Mesenchymal stem cell (in vitro differentiated cells and primary cell): Measurements from ENCODE around the gene ACER3.

Experiments
- DNase-seq: peaks from one replicate; pipeline ENCODE4 v3.0.0-alpha.2; 2013
- H2AFZ ChIP-seq: one replicate; pipeline ENCODE4 v1.6.1; 2013; ENCODE audit warnings: low read depth, mild to moderate bottlenecking, control low read depth, inconsistent platforms, low read length, moderate library complexity
- H2AK5ac ChIP-seq: 2 replicates; pipeline ENCODE4 v1.6.1; 2013; ENCODE audit warnings: low read length, moderate library complexity, mild to moderate bottlenecking, inconsistent platforms; ENCODE audit not compliant: severe bottlenecking
- H2BK120ac ChIP-seq: one replicate; pipeline ENCODE4 v1.6.1; 2013; ENCODE audit warnings: low read depth, mild to moderate bottlenecking, inconsistent platforms, low read length, moderate library complexity
- H2BK12ac ChIP-seq, 2 experiments: one replicate each; pipeline ENCODE4 v1.6.1; 2013; ENCODE audit warnings: inconsistent platforms in 2 of 2, low read length in 2 of 2, mild to moderate bottlenecking in 2 of 2, moderate library complexity in 2 of 2, control low read depth in 1 of 2
- H2BK15ac ChIP-seq: one replicate; pipeline ENCODE4 v1.6.1; 2013; ENCODE audit warnings: mild to moderate bottlenecking, low read depth, inconsistent platforms; ENCODE audit not compliant: poor library complexity, severe bottlenecking
- H2BK5ac ChIP-seq: 2 replicates; pipeline ENCODE4 v1.6.1; 2013; ENCODE audit warnings: low read depth, mild to moderate bottlenecking, low read length, control low read depth, inconsistent platforms; ENCODE audit not compliant: poor library complexity, severe bottlenecking
- H3K14ac ChIP-seq, 2 experiments: one replicate each; pipeline ENCODE4 v1.6.1; 2013; ENCODE audit warnings: inconsistent platforms in 2 of 2, low read length in 2 of 2, control low read depth in 1 of 2, mild to moderate bottlenecking in 1 of 2, moderate library complexity in 1 of 2
- H3K18ac ChIP-seq, 2 experiments: one replicate each; pipeline ENCODE4 v1.6.1; 2013; ENCODE audit warnings: inconsistent platforms in 2 of 2, low read length in 2 of 2, control low read depth in 1 of 2, low read depth in 1 of 2, mild to moderate bottlenecking in 1 of 2
- H3K23ac ChIP-seq, 2 experiments: one replicate each; pipeline ENCODE4 v1.6.1; 2013; ENCODE audit warnings: inconsistent platforms in 2 of 2, low read length in 2 of 2, mild to moderate bottlenecking in 2 of 2, moderate library complexity in 2 of 2, control low read depth in 1 of 2
- H3K27ac ChIP-seq: 2 replicates; pipeline ENCODE4 v1.5.1; 2013; ENCODE audit warnings: mild to moderate bottlenecking, moderate library complexity, low read length, control low read depth, inconsistent platforms; ENCODE audit not compliant: poor library complexity, severe bottlenecking
- H3K27me3 ChIP-seq, 2 experiments: 2 replicates each; pipeline versions ENCODE4 v1.6.1 to v1.7.0; 2013; ENCODE audit warnings: low read length in 2 of 2, mild to moderate bottlenecking in 2 of 2, moderate library complexity in 2 of 2, control low read depth in 1 of 2, inconsistent platforms in 1 of 2; ENCODE audit not compliant: control insufficient read depth in 1 of 2, insufficient read depth in 1 of 2
- H3K36me3 ChIP-seq, 2 experiments: 2 replicates each; pipeline versions ENCODE4 v1.6.1 to v1.7.0; 2013; ENCODE audit warnings: low read length in 2 of 2, control low read depth in 1 of 2, inconsistent platforms in 1 of 2, low read depth in 1 of 2, mild to moderate bottlenecking in 1 of 2; ENCODE audit not compliant: insufficient read depth in 2 of 2, control insufficient read depth in 1 of 2
- H3K4ac ChIP-seq, 2 experiments: one replicate each; pipeline ENCODE4 v1.6.1; 2013; ENCODE audit warnings: inconsistent platforms in 2 of 2, low read length in 2 of 2, mild to moderate bottlenecking in 2 of 2, moderate library complexity in 2 of 2, control low read depth in 1 of 2, low read depth in 1 of 2
- H3K4me1 ChIP-seq: 2 replicates; pipeline ENCODE4 v1.6.1; 2013; ENCODE audit warnings: low read depth, low read length, control low read depth; ENCODE audit not compliant: control insufficient read depth, insufficient read depth
- H3K4me2 ChIP-seq: 2 replicates; pipeline ENCODE4 v1.6.1; 2013; ENCODE audit warnings: low read length, mild to moderate bottlenecking, inconsistent platforms; ENCODE audit not compliant: poor library complexity, severe bottlenecking
- H3K4me3 ChIP-seq, 2 experiments: 2 replicates each; pipeline versions ENCODE4 v1.5.1 to v1.7.0; 2013; ENCODE audit warnings: low read length in 2 of 2, mild to moderate bottlenecking in 2 of 2, control low read depth in 1 of 2, low read depth in 1 of 2; ENCODE audit not compliant: insufficient read depth in 1 of 2
- H3K79me1 ChIP-seq: replicated peaks from 2 replicates; pipeline ENCODE4 v1.6.1; 2013; ENCODE audit warnings: mild to moderate bottlenecking, control low read depth, low read length, inconsistent platforms; ENCODE audit not compliant: poor library complexity, severe bottlenecking
- H3K9ac ChIP-seq: 2 replicates; pipeline ENCODE4 v1.7.0; 2013; ENCODE audit warnings: mild to moderate bottlenecking, low read length, moderate library complexity
- H3K9me3 ChIP-seq: 2 replicates; pipeline ENCODE4 v1.7.0; 2013; ENCODE audit warnings: mild to moderate bottlenecking, low read length; ENCODE audit not compliant: control insufficient read depth
- H4K8ac ChIP-seq: one replicate; pipeline ENCODE4 v1.6.1; 2013; ENCODE audit warnings: inconsistent platforms, mild to moderate bottlenecking, low read length, moderate library complexity
- H4K91ac ChIP-seq: one replicate; pipeline ENCODE4 v1.6.1; 2013; ENCODE audit warnings: mild to moderate bottlenecking, low read length, inconsistent platforms
- WGBS: methylation state at CpG from one replicate; pipeline ENCODE4 v1.1.7; 2013; ENCODE audit warnings: mixed read lengths; 5-methylcytosine and 5-hydroxymethylcytosine counted together

The ACER3 gene

GRCh38 chr11:76891285-76891684 is 30.6 kb downstream of the ACER3 start:
- Histone ChIP-seq H3K14ac (no peak overlapping the region), H2BK15ac (no peak overlapping the region), H3K4ac (no peak overlapping the region), H4K8ac (no peak overlapping the region), H3K4me2 (no peak overlapping the region), H3K18ac (no peak overlapping the region), H2BK12ac (no peak overlapping the region), H2BK120ac (no peak overlapping the region), H3K27me3 (no peaks in the 10 kb centered on the region), H3K4me3 (no peak overlapping the region), H3K79me1 (peaks cover 7% of the 10 kb centered on the region), H3K36me3 (no peaks in the 10 kb centered on the region), H3K9ac (no peak overlapping the region), H2AFZ (no peak overlapping the region), H4K91ac (no peak overlapping the region), H3K4me1 (no peaks in the 10 kb centered on the region), H3K27ac (no peak overlapping the region), H3K23ac (no peak overlapping the region), H2AK5ac (no peak overlapping the region), H3K9me3 (no peaks in the 10 kb centered on the region), H2BK5ac (no peak overlapping the region)
- DNase-seq = no peak

GRCh38 chr11:76891793-76892192 is 31.1 kb downstream of the ACER3 start:
- Histone ChIP-seq H2AFZ (no peak overlapping the region), H4K91ac (no peak overlapping the region), H3K9ac (no peak overlapping the region), H2BK12ac (no peak overlapping the region), H3K27ac (no peak overlapping the region), H3K36me3 (no peaks in the 10 kb centered on the region), H3K79me1 (peaks cover 8% of the 10 kb centered on the region), H3K9me3 (no peaks in the 10 kb centered on the region), H2BK5ac (no peak overlapping the region), H3K27me3 (no peaks in the 10 kb centered on the region), H3K4me2 (no peak overlapping the region), H2BK120ac (no peak overlapping the region), H3K14ac (no peak overlapping the region), H2AK5ac (no peak overlapping the region), H3K4me3 (no peak overlapping the region), H2BK15ac (no peak overlapping the region), H3K23ac (no peak overlapping the region), H3K4me1 (no peaks in the 10 kb centered on the region), H3K18ac (no peak overlapping the region), H3K4ac (no peak overlapping the region), H4K8ac (no peak overlapping the region)
- WGBS = no CpG with 5 or more reads among the region's 2 CpGs
- no peak for DNase-seq

DNA sequence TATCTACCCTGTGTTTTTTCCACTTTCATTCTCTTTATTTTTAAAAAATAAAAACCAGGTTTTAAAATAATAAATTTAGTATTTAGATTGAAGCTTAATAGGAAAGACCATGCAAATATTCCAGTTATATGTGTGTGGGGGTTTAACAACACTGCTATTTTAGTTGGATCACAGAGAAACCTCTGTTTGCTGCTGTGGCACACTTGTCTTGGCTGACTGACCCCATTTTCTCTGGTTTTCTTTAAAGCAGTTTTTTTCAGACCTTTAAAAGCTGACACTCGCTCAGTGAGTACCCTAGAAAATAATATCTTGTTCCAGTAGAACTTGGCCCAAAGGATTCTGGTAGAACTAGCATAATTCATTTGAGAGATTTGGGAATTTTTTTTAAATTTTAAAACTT is 31.6 kb downstream of the ACER3 start:
- no CpG with 5 or more reads among the region's 1 CpG for WGBS
- Histone ChIP-seq H2BK120ac (no peak overlapping the region), H2BK15ac (no peak overlapping the region), H2BK5ac (no peak overlapping the region), H3K79me1 (peaks cover 9% of the 10 kb centered on the region), H3K9ac (no peak overlapping the region), H3K4me3 (no peak overlapping the region), H2AFZ (no peak overlapping the region), H2AK5ac (no peak overlapping the region), H3K9me3 (no peaks in the 10 kb centered on the region), H4K91ac (no peak overlapping the region), H3K36me3 (no peaks in the 10 kb centered on the region), H3K27me3 (no peaks in the 10 kb centered on the region), H3K18ac (no peak overlapping the region), H3K27ac (no peak overlapping the region), H4K8ac (no peak overlapping the region), H3K4ac (no peak overlapping the region), H2BK12ac (no peak overlapping the region), H3K14ac (no peak overlapping the region), H3K23ac (no peak overlapping the region), H3K4me1 (no peaks in the 10 kb centered on the region), H3K4me2 (no peak overlapping the region)
- no peak for DNase-seq

GRCh38 chr11:76897233-76897632 is 36.5 kb downstream of the ACER3 start:
- Histone ChIP-seq H3K4me2 (no peak overlapping the region), H3K79me1 (peaks cover 9% of the 10 kb centered on the region), H3K4ac (no peak overlapping the region), H2BK15ac (no peak overlapping the region), H3K27me3 (no peaks in the 10 kb centered on the region), H4K91ac (no peak overlapping the region), H3K9me3 (no peaks in the 10 kb centered on the region), H2BK5ac (no peak overlapping the region), H3K4me1 (no peaks in the 10 kb centered on the region), H4K8ac (no peak overlapping the region), H2AK5ac (no peak overlapping the region), H3K27ac (no peak overlapping the region), H2BK12ac (no peak overlapping the region), H3K18ac (no peak overlapping the region), H3K36me3 (no peaks in the 10 kb centered on the region), H3K9ac (no peak overlapping the region), H2BK120ac (no peak overlapping the region), H2AFZ (no peak overlapping the region), H3K14ac (no peak overlapping the region), H3K4me3 (no peak overlapping the region), H3K23ac (no peak overlapping the region)
- WGBS = no CpG with 5 or more reads among the region's 2 CpGs
- DNase-seq = no peak
